ENCODE measurements around the gene STXBP1. TPM values are rescaled to one million over a fixed set of nuclear protein-coding genes. Genes with fewer than 3 reads are reported as not detected.

The STXBP1 gene
- total and polyA plus RNA-seq, 2 of the 13 experiments (the other 11 are each of a cell fraction or from before 2014, with no cell fraction given): 2.9 TPM

DNA sequence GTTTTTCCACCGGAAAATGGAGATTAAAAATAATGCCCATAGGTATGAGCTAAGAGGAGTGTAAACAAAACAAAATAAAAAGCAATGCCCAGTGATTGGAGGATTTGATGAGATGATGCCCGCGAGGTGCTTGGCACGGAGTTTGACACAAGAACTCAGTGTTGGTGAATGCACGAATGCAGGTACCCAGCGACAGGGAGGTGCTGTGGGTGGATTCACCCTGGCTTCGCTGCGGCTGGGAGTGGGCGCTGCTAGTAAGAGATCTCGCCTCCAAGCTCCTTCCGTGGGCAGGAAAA is 526 bp upstream of the STXBP1 start:
- H3K4me2 ChIP-seq (ENCODE audit: low read depth, low read length): peak overlapping the region; percentile 87
- H2AFZ ChIP-seq (ENCODE audit: low read length): peak overlapping the region; percentile 91
- no peak for FAIRE-seq
- in situ Hi-C loops (cut with HindIII; ENCODE audit: extremely low pct_ligation_motif_present, low pct_unique_long_range_greater_than_20kb): no loop called here
- no peaks in the 10 kb centered on the region for H4K20me1 ChIP-seq (ENCODE audit: insufficient read depth, low read length)
- peaks cover 46% of the 10 kb centered on the region for H3K4me1 ChIP-seq (ENCODE audit: insufficient read depth, low read length)
- CTCF ChIA-PET (ENCODE audit: low intra/inter-chr PET ratio, low total read pairs): no interaction called here
- H3K36me3 ChIP-seq (replicated peaks in 1 of 2; ENCODE audit: control insufficient read depth in 1 of 2, insufficient read depth in 2 of 2, low read length in 2 of 2): no peaks in the 10 kb centered on the region
- DNase-seq (ENCODE audit: low spot score): no peak
- POLR2A ChIA-PET: interaction anchor here (1.2 kb wide), 1 partner anchor 123 kb away, joined by 5 read pairs; the partner anchor contains the start of gene TOR2A
- intact Hi-C loops (cut with micrococcal nuclease; ENCODE audit: unreplicated experiment): no loop called here
- 10% methylated on average over 11 of the region's 11 CpGs for WGBS (ENCODE audit: low lambda C conversion rate)
- H3K9ac ChIP-seq (ENCODE audit: insufficient read depth, low read depth, low read length): peak overlapping the region; percentile 64
- no peak overlapping the region for H3K27ac ChIP-seq (ENCODE audit: extremely low read length, insufficient read depth, low read length)
- BruUV-seq (replicated peaks): no TSS peak
- peaks cover 0 to 13% of the 10 kb centered on the region in 2 experiments; a peak in 3 of 5 replicates for H3K27me3 ChIP-seq (ENCODE audit: control insufficient read depth in 1 of 2, insufficient read depth in 2 of 2, low read length in 2 of 2)
- ATAC-seq: no peak
- H3K4me3 ChIP-seq (replicated peaks in 1 of 3; ENCODE audit: insufficient read depth in 1 of 3, low read depth in 2 of 3, low read length in 3 of 3): peak overlapping the region; percentile 61 to 84 (median 69)
- H3K79me2 ChIP-seq (ENCODE audit: insufficient read depth, low read length): no peaks in the 10 kb centered on the region
- no peaks in the 10 kb centered on the region for H3K9me3 ChIP-seq (ENCODE audit: low read length)
- TF ChIP-seq PCBP1 (IDR thresholded peaks at IDR 0.05; ENCODE audit: borderline replicate concordance, low read depth, low read length) (no peak), TCF7L2 (IDR thresholded peaks at IDR 0.05; ENCODE audit: low read depth, low read length) (no peak), ZFYVE20 (CRISPR knock-in tag; IDR thresholded peaks at IDR 0.05; ENCODE audit: borderline replicate concordance, low read depth) (no peak), FOXP1 (IDR thresholded peaks at IDR 0.05) (no peak), FOXP1 (CRISPR knock-in tag; IDR thresholded peaks at IDR 0.05) (no peak), ATF7-NPFF (CRISPR knock-in tag; IDR thresholded peaks at IDR 0.05; ENCODE audit: low read depth) (no peak), SAP130 (CRISPR knock-in tag; IDR thresholded peaks at IDR 0.05; ENCODE audit: low read depth) (0 out of 2 replicates have a peak, but pooled peaks have one; percentile 2), FOXK1 (CRISPR knock-in tag; IDR thresholded peaks at IDR 0.05; ENCODE audit: borderline replicate concordance, low read depth) (no peak), EED (CRISPR knock-in tag; IDR thresholded peaks at IDR 0.05) (no peak), ISX (CRISPR knock-in tag; conservative IDR thresholded peaks at IDR 0.05) (no peak), ASH2L (IDR thresholded peaks at IDR 0.05; ENCODE audit: insufficient read length, low read depth, low read length) (peak; percentile 22), GATA4 (IDR thresholded peaks at IDR 0.05; ENCODE audit: borderline replicate concordance, low read depth) (no peak), TAF15 (IDR thresholded peaks at IDR 0.05; ENCODE audit: low read depth, low read length, poor library complexity, severe bottlenecking) (no peak), REL (CRISPR knock-in tag; conservative IDR thresholded peaks at IDR 0.05) (no peak), ZNF501 (CRISPR knock-in tag; IDR thresholded peaks at IDR 0.05) (0 out of 2 replicates have a peak, but pooled peaks have one; percentile 34), SP1 (IDR thresholded peaks at IDR 0.05) (no peak), SP1 (CRISPR knock-in tag; IDR thresholded peaks at IDR 0.05) (no peak), TGIF2 (CRISPR knock-in tag; IDR thresholded peaks at IDR 0.05) (no peak), CCAR2 (optimal IDR thresholded peaks at IDR 0.05; ENCODE audit: low read depth, low read length) (no peak), SMAD9 (CRISPR knock-in tag; IDR thresholded peaks at IDR 0.05) (no peak), ZNF737 (CRISPR knock-in tag; IDR thresholded peaks at IDR 0.05; ENCODE audit: borderline replicate concordance) (no peak)
- TF ChIP-seq, protein P1, sequence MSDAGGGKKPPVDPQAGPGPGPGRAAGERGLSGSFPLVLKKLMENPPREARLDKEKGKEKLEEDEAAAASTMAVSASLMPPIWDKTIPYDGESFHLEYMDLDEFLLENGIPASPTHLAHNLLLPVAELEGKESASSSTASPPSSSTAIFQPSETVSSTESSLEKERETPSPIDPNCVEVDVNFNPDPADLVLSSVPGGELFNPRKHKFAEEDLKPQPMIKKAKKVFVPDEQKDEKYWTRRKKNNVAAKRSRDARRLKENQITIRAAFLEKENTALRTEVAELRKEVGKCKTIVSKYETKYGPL (CRISPR knock-in tag; IDR thresholded peaks at IDR 0.05): no peak
- TF ChIP-seq, protein P2, sequence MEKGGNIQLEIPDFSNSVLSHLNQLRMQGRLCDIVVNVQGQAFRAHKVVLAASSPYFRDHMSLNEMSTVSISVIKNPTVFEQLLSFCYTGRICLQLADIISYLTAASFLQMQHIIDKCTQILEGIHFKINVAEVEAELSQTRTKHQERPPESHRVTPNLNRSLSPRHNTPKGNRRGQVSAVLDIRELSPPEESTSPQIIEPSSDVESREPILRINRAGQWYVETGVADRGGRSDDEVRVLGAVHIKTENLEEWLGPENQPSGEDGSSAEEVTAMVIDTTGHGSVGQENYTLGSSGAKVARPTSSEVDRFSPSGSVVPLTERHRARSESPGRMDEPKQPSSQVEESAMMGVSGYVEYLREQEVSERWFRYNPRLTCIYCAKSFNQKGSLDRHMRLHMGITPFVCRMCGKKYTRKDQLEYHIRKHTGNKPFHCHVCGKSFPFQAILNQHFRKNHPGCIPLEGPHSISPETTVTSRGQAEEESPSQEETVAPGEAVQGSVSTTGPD (CRISPR knock-in tag; IDR thresholded peaks at IDR 0.05): no peak
- TF ChIP-seq, protein P3, sequence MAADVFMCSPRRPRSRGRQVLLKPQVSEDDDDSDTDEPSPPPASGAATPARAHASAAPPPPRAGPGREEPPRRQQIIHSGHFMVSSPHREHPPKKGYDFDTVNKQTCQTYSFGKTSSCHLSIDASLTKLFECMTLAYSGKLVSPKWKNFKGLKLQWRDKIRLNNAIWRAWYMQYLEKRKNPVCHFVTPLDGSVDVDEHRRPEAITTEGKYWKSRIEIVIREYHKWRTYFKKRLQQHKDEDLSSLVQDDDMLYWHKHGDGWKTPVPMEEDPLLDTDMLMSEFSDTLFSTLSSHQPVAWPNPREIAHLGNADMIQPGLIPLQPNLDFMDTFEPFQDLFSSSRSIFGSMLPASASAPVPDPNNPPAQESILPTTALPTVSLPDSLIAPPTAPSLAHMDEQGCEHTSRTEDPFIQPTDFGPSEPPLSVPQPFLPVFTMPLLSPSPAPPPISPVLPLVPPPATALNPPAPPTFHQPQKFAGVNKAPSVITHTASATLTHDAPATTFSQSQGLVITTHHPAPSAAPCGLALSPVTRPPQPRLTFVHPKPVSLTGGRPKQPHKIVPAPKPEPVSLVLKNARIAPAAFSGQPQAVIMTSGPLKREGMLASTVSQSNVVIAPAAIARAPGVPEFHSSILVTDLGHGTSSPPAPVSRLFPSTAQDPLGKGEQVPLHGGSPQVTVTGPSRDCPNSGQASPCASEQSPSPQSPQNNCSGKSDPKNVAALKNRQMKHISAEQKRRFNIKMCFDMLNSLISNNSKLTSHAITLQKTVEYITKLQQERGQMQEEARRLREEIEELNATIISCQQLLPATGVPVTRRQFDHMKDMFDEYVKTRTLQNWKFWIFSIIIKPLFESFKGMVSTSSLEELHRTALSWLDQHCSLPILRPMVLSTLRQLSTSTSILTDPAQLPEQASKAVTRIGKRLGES (CRISPR knock-in tag; IDR thresholded peaks at IDR 0.05; ENCODE audit: borderline replicate concordance): no peak

All from HepG2 (cell line).